GM03348 (cell line): ENCODE results near the gene RAB19.

Source experiments
- DNase-seq: peaks from one replicate; pipeline ENCODE4 v3.0.0; 2012; ENCODE audit warnings: low spot score

Gene RAB19, protein sequence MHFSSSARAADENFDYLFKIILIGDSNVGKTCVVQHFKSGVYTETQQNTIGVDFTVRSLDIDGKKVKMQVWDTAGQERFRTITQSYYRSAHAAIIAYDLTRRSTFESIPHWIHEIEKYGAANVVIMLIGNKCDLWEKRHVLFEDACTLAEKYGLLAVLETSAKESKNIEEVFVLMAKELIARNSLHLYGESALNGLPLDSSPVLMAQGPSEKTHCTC

DNA sequence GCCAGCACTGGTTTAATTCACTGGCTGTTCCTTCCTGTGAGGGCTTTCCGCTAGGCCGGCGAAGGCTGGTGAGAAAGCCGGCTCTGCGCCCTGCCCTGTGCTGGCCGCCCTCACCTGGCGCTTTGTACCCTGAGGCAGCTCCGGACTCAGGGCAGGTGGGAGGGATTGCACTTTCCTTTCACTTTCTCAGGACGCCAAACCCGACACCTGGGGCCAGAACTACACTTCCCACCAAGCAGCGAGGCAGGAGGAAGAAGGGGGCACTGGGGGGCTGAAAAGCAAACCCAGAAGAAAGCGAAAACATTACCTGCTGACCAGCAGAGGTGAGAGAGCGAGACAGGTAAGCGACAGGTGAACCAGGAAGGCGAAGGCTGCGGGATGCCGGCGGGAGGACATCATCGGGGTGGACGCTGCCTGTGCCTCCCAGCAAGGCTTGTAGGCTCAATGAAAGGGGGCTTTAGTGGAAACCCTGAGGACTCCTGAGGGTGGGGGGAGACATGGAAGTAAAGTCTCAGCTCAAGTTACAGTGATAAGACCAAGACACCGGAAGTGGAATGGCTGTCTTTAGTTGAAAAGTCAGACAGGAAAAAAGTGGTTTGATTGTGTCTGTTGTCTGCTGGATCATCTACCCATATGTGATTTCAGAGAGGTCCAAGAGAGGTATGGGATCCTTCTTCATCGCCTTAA is at the start of gene RAB19:
TSS of gene RAB19 (plus strand) at position 181 of the 687 bp plus-strand sequence. CDS start 3,589 bp downstream, outside the sequence.
- DNase-seq: no peak

DNA sequence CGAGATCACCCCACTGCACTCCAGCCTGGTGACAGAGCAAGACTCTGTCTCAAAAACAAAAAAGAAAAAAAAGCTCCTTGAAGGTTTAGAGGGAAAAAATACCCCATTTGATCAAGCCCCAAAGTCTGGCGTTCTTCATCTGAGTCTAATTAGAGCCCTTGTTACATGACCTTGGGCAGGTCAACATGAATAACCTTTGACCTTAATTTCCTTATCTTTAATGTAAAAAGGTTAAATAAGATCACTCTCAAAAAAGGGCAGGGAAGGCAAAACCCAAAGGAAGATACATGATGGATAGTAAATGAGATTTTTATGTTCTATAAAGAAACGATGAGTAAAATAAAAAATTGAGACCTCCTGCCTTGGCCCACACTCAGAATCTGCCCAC is 45.8 kb upstream of the RAB19 start:
- no peak for DNase-seq

DNA sequence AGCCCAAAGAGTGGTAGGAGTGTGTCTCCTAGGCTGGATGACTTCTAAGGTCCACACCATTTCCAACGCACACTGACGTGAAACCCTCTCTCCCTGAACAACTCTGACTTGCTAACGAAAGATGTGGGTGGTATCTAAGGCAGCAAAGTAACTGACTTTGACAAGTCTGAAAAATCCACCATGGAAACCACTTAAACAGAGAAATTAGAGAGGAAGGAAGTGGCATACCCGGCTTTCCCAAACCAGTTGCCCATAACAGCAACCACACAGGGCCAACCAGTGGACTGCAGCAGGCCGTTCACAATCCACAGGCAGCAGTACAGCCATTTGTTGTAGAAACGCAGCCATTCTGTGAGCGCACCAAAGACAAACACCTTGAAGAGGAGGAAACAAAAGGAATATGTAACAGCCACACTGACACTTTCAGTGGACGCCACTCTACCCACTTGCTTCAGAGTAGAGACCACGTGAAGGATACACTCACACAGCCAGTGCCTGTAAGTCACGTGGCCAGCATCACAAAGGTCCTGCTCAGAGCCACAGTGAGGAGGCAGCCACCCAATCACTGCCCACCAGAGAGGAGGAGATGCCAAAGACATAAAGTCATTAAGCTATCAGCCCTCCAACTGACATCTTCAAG is 45.3 kb upstream of the RAB19 start:
- DNase-seq: no peak

DNA sequence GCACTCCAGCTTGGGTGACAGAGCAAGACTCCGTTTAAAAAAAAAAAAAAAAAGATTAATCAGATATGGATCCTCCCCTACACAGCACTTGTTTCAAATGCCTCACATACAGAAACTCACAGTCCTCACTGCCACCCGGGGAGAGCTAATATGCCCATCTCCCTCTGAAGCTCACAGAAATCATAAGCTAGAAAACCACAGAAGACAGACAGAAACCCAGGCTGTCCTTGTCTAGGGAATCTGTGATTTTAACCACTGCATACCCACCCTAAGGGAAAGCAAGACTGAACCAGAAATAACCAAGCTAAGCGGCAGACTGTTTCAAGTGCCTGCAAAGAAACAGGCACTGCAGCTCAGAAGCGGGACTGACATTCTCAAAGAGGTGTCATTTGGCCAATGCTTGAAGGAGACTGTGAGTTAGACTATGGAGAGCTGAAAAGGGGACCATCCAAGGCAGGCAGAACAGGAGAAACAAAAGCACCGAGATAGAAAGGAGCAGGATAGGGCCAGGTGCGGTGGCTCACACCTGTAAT is 43.1 kb upstream of the RAB19 start:
- no peak for DNase-seq

DNA sequence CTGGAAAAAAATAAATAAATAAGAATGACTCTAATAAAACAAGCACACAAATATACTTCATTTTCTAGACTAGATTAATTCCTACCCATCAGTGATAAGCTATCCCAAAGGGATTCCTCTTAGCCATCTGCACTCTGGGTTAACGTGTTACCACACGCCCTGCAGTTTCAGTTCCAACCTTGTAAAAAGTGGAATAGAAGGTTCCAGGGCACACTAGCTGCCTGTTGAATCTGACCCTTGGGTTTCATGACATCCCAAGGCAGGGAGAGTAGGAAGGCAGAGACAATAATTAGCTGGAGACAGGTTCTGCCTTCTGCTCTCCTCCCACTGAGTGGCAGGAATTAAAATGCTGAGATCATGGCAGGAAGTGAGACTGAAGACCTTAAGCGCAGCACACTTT is 39.0 kb upstream of the RAB19 start:
- peak; percentile 11 for DNase-seq

DNA sequence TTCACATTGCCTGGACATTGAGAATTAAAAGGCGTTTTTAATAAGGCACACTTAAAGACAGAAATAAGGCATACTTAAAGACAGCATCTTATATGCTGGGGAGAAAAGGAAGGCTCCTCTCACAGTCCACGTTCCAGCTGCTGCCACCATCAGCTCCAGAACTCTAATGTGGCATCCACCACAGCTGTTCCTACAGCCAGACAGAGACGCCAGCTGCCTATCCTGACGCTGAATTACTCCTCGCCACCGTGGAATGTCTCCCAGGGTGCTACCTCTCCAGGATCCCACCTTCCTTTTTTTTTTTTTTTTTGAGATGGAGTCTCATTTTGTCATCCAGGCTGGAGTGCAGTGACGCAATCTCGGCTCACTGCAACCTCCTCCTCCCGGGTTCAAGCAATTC is 36.3 kb upstream of the RAB19 start:
- DNase-seq: no peak

DNA sequence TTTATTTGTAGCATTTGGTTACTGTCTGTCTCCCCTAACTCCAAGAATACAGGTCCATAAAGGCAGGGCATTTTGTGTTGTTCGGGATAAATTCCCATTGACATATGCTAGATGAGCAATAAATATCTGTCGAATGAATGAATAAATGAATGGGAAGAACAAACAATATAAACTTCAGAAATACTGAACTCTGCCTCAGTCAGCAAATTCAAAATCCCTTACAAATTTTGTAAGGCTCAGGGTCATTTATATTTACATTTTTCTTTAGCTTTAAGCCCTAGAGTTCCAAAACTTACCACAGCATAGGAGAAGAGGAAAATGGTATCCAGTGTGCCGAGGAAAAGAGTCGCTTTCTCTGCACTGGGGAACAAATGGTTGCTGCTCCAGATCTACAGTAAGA is 34.6 kb upstream of the RAB19 start:
- no peak for DNase-seq

DNA sequence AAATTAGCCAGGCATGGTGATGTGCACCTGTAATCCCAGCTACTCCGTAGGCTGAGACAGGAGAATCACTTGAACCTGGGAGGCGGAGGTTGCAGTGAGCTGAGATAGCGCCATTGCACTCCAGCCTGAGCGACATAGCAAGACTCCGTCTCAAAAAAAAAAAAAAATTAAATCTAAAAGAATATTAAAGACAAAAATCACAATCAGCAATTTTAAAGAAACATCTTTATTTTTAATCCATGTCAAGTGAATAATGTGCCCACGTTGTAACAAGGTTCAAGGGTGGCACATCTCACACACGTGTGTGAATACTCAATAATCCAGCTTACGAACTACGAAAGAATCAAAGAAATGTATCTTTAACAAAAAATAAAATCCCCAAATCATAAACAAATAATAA is 28.5 kb upstream of the RAB19 start:
- no peak for DNase-seq

DNA sequence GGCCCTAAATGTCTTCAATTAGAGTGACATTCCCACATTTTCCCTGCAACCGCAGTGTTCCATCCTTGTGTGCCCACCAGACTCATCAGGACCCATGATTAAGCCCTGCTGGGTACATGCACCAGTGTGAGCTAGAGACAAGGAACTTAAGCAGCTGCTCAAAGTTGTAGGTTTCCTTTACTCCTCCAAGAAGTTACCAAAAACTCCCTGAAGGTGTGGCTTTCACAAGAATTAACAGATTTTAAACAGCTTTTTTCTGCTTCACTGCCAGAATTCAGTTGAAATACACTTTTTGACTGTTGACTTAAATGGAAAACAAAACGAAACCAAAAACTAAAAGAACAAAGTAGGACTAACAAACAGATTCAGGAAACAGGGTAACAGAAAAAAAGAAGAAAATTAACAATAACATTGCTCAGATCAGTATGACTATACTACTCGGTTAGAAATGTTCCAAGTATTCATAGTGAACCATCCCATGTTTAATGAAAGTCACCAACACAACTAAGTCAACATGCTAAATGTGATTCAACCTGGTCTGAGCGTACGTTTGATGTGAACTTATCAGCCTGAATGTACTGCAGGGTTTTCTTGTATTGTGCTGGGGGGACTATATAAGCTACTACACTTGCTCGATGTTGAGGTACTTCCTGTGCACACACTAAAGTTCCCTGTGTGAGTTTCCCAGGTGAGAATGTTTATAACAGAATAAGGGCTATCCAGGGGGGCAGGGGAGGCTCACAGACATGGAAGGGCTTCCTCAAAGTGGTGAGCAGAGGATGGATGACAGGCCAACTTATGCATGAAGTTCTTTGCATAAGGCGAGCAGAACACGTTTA is 27.7 kb upstream of the RAB19 start:
- no peak for DNase-seq

DNA sequence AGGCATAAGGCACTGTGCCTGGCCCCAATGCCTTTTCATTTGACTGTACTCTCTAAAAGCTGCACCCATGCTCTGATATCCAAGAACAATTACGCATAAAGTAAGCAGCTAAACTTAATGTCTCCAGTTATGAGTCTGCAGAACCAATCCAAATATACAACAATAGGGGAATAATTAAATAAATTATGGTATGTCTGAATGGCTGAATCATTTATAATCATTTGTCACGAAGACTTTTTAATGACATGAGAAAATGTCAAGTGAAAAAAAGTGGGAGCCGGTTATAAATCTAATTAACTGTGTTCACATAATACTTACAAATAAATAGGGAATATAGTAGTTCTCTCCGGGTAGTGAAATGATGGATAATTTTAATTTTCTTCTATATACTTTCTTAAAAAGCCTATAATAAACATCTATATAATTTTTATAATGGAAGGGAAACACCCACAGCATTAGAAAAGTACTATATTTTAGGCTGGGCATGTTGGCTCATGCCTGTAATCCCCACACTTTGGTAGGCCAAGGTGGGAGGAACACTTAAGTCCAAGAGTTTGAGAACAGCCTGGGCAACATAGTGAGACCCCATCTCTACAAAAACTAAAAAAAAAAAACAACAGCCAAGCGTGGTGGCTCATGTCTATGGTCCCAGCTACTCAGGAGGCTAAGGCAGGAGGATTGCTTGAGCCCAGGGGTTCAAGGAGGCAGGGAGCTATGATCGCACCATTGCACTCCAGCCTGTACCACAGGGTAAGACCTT is 19.7 kb upstream of the RAB19 start:
- no peak for DNase-seq

DNA sequence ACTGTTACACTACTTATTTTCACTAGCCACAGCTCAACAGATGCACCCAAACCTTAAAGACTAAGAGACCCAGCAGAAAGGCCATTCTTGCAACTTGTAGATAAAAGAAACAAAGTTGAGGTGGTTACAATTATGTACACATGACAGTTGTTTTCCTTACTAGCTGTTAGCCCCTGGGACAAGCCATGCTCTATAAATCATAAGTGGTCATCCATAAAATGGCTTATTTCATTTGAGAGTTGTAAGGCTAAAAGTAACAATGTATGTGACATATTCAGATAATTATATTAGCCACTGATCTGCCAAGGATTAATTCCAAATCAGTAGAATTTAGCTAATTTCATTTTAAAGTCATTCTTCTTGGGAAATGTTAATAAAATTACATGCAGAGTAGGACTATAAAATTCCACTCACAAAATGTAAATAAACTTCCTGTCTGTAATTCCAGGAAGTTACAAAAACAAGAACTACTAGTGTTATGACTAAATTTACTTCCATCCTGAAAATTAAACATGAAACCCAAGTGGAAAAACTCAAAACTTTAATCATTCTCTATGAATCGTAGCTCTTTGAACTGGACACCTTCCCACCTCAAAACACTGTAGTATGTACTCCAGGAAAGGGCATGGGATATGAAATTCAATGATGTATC is 18.8 kb upstream of the RAB19 start:
- DNase-seq: no peak

DNA sequence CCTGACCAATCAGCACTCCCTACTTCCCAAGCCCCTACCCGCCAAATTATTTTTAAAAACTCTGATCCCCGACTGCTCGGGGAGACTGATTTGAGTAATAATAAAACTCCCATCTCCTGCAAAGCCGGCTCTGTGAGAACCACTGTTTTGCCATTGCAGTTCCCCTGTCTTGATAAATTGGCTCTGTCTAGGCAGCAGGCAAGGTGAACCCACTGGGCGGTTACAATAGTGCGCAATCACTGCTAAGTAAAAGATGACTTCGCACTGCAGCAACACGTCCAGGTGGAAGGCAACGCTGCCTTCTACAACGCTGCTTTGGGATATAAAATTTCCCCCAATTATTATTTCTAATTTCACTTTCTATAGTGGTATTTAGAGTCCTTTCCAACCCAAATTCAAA is 14.4 kb upstream of the RAB19 start:
- DNase-seq: no peak

DNA sequence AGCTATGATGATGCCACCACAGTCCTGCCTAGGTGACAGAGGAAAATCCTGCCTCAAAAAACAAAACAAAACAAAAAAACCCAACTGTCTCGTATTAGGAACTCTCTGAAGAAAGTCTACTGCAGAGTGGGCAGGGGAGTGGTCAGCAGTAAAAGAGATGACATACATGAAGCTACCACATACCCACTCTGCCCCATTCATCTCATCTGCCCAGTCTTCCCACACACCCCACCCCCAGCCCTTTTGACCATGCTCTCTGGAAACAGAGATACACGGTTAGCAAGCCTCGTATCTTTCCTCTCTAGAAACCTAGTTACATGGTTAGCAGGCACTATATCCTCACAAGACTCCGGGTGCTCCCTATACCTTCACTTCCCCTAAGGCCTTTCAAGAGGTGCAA is 13.8 kb upstream of the RAB19 start:
- DNase-seq: no peak

DNA sequence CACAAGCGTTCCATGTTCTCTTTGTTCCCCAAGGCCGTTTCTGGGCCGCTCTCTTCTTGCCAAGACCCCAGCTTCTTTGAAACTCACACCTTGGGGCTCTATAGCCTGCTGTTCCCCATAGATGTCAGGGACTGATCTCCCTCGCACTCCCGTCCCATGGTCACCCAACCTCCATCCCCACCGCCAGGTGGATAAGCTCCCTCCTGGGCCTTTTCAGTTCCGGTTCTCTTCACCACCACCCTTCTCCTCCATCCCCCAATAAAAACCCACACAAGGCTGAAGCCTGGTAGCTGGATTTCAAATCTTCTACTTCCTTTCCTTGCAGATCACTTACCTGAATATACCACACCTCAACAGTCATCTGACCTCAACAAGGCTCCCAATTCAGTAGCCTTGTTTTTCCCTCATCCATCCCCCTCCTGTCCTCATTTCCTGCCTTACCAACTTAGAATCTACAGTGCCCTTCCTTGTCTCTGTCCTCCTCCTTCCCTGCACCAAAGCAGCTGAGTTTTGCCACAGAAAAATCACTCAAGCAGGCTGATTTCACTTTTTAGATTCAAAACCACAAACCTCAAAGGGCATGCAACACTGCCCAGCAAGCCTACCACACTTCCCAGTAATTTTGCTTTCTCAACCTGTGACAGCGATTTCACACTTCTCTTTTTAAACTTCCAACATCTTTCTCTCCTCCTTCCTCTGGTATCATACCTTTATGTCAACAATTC is 13.2 kb upstream of the RAB19 start:
- DNase-seq: no peak

DNA sequence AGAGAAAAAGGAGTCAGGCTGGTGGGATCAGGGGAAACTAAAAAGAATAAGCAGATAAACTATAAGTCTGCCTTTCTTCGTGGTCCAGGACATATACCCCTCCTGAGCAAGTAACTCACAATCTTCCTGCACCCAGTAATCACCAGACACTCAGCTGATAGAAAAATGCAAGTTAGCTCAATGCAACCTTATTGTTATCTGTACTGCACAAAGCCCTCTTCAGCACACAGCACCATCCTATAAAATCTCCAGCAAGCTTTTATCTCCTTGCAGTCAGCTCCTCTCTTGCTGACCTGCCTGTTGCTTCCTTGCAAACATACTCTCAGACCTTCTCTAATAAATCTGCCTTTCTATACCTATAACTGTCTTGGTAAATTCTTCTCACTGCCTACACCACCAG is 12.2 kb upstream of the RAB19 start:
- DNase-seq: no peak

DNA sequence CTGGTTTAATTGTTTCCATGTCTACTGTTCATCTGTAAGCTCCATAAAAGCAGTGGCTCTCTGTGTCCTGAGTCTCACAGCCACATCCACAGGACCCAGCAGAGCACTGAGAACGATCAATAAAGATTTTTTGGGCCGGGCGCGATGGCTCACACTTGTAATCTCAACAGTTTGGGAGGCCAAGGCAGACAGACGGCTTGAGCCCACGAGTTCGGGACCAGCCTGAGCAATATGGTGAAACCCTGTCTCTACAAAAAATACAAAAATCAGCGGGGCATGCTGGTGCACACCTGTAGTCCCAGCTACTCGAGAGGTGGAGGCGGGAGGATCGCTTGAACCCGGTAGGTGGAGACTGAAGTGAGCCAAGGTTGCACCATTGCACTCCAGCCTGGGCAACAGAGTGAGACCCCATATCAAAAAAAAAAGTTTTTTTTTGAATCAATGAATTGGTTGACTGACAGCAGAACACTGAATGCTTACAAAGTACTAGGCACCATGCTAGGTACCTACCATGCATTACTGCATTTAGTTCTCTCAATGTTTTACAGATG is 10.0 kb upstream of the RAB19 start:
- no peak for DNase-seq

DNA sequence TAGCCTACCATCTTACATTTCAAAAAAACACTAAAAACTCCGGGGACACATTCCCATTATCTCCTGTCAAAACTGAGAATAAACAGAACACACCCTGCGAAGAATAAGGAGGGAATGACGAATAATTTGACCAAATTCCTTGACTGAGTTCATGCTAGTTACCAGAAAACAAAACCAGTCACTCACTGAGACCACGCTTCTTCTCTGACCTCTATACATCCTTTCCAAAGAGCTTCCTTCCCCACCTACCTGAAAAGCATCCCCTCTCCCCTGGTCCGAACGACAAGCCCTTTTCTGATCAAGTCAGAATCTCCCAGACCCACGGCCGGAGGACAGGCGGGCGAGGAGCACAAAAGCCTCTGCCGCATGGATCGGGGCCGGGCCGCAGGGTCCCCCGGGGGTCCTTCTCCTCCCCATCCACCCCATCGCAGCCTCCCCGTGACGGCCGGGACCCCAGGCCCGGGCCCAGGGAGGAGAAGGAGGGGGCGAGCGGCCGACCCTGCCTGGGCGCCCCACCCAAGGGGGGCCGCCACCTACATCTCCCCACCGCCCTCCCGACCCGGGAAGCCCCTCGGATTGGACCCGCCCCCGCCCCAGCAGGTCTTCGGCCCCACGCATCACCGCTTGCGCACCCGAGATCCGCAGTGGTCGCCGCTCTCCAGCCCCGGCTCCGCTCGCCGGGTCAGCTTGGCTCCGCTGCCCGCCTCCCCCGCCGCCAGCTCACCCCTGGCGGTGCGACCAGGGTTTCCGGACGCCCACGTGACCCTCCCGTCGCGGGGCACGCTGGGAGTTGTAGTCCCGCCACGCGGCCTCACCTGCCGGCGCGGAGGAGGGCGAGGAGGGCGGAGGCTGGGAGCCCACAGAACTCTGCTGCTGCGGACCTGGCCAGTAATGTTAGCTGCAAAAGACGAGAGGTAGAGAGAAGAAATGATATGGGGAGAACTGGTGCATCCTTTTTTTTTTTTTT is 5.8 kb upstream of the RAB19 start, which contains the start of gene SLC37A3:
TSS of gene SLC37A3 (minus strand) at position 747 of the 967 bp plus-strand sequence. CDS start 16,004 bp downstream, outside the sequence.
- peak; percentile 96 for DNase-seq

DNA sequence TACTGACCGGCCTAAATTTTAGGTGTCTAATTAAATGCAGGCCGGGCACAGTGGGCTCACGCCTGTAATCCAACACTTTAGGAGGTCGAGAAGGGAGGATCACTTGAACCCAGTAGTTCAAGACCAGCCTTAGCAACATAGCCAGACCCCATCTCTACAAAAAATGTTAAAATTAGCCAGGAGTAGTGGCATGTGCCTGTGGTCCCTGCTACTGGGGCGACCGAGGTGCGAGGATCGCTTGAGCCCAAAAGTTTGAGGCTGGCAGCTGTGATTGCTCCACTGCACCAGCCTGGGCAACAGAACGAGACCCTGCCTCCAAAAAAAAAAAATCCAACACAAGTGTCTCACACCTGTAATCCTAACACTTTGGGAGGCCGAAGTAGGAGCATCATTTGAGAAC is 5.0 kb upstream of the RAB19 start:
- no peak for DNase-seq

DNA sequence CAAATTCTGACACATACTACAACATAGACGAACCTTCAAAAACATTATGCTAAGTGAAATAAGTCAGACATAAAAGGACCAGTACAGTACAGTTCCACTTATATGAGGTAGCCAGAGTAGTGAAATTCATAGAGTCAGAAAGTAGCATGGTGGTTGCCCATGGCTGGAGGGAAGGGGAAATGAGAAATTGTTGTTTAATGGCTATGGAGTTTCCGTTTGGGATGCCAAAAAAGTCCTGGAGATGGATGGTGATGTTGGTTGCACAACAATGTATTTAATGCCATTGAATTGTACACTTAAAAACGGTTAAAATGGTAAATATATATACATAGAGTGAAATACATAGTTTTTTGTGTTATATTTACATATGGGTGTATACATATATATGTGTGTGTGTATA is 3.5 kb upstream of the RAB19 start:
- DNase-seq: no peak
